T-cell (primary cell): Measurements from ENCODE around the gene SSMEM1. TPM values are rescaled to one million over a fixed set of nuclear protein-coding genes. Genes with fewer than 3 reads are reported as not detected.

Experiments used
- ATAC-seq, 4 experiments: fragments of 200-7000 bp in 3 of 4; fragments of 150-1000 bp in 1 of 4; cut with Tn5 transposase; replicated peaks in 1 of 4; 1 replicate in 3 of 4; 2 replicates in 1 of 4; pipeline ENCODE4 v1.10.0; 2021; ENCODE audit warnings: moderate library complexity in 3 of 4, mild to moderate bottlenecking in 2 of 4, moderate number of reproducible peaks in 1 of 4
- CTCF ChIA-PET, 2 donors: fragments of 300-600 bp; sonication (Branson Sonifier 250); formaldehyde crosslinking; loops; one replicate each; lab custom pipeline; 2022; ENCODE audit warnings: antibody characterized with exemption in 2 of 2; lab: Charles Lee
- POLR2A ChIA-PET, 2 donors: fragments of 300-600 bp; sonication (Branson Sonifier 250); formaldehyde crosslinking; loops; one replicate each; lab custom pipeline; 2022; ENCODE audit warnings: antibody characterized with exemption in 2 of 2; lab: Charles Lee
- DNase-seq, 35 experiments: peaks; one replicate each; pipeline versions ENCODE4 v3.0.0 to v3.0.0-alpha.2; 2013 to 2023
- H3K27ac ChIP-seq: one replicate; pipeline ENCODE4 v1.5.1; 2013; ENCODE audit warnings: low read length
- H3K27me3 ChIP-seq, 2 experiments: replicated peaks in 1 of 2; 1 replicate in 1 of 2; 2 replicates in 1 of 2; pipeline versions ENCODE4 v1.6.1 to v1.7.0; 2013; ENCODE audit warnings: low read length in 1 of 2, mixed read lengths in 1 of 2; ENCODE audit not compliant: control insufficient read depth in 2 of 2, insufficient read depth in 2 of 2; ENCODE audit errors: extremely low read depth in 1 of 2
- H3K36me3 ChIP-seq, 2 donors: 1 replicate in 1 of 2; 2 replicates in 1 of 2; pipeline versions ENCODE4 v1.6.1 to v1.7.0; 2013; ENCODE audit warnings: low read length in 1 of 2; ENCODE audit not compliant: control insufficient read depth in 2 of 2, insufficient read depth in 1 of 2; ENCODE audit errors: extremely low read depth in 1 of 2
- H3K4me1 ChIP-seq, 2 experiments: 1 replicate in 1 of 2; 2 replicates in 1 of 2; pipeline versions ENCODE4 v1.6.1 to v1.7.0; 2013; ENCODE audit warnings: low read length in 2 of 2, mixed read lengths in 1 of 2; ENCODE audit not compliant: insufficient read depth in 2 of 2, control insufficient read depth in 1 of 2; ENCODE audit errors: extremely low read depth in 1 of 2
- H3K4me3 ChIP-seq, 2 donors: 1 replicate in 1 of 2; 2 replicates in 1 of 2; pipeline versions ENCODE4 v1.5.1 to v1.7.0; 2013; ENCODE audit warnings: mild to moderate bottlenecking in 2 of 2, low read length in 1 of 2, moderate library complexity in 1 of 2; ENCODE audit not compliant: control insufficient read depth in 1 of 2; ENCODE audit errors: extremely low read depth in 1 of 2
- H3K9me3 ChIP-seq: 2 replicates; pipeline ENCODE4 v1.7.0; 2013
- H3K27ac Mint-ChIP-seq, 2 donors: one replicate each; pipeline ENCODE4 v1.8.0; 2020 to 2021; ENCODE audit warnings: mild to moderate bottlenecking in 2 of 2, mixed read lengths in 2 of 2
- H3K27me3 Mint-ChIP-seq, 2 donors: one replicate each; pipeline ENCODE4 v1.8.0; 2021 to 2022; ENCODE audit warnings: mixed read lengths in 2 of 2
- H3K36me3 Mint-ChIP-seq: one replicate; pipeline ENCODE4 v1.8.0; 2021; ENCODE audit warnings: mixed read lengths
- H3K4me1 Mint-ChIP-seq, 3 donors: one replicate each; pipeline ENCODE4 v1.8.0; 2020 to 2022; ENCODE audit warnings: mixed read lengths in 3 of 3, mild to moderate bottlenecking in 1 of 3
- H3K4me3 Mint-ChIP-seq, 3 donors: one replicate each; pipeline ENCODE4 v1.8.0; 2020 to 2022; ENCODE audit warnings: mild to moderate bottlenecking in 3 of 3, mixed read lengths in 3 of 3, moderate library complexity in 3 of 3
- H3K9me3 Mint-ChIP-seq, 3 donors: one replicate each; pipeline ENCODE4 v1.8.0; 2020 to 2022; ENCODE audit warnings: mixed read lengths in 3 of 3
- WGBS: methylation state at CpG from one replicate; pipeline ENCODE4 v1.1.5; 2013; ENCODE audit warnings: missing lambda C conversion rate; ENCODE audit not compliant: insufficient coverage; 5-methylcytosine and 5-hydroxymethylcytosine counted together
- total RNA-seq, 35 experiments: library from RNA in 6 of 35; stranded (reverse) in 6 of 35; fragments of 120-200 nt in 1 of 35; gene quantifications; one replicate each; pipeline versions ENCODE4 v1.2.1 to v1.2.4 and lab custom pipeline; 2013 to 2026

SSMEM1 gene, protein sequence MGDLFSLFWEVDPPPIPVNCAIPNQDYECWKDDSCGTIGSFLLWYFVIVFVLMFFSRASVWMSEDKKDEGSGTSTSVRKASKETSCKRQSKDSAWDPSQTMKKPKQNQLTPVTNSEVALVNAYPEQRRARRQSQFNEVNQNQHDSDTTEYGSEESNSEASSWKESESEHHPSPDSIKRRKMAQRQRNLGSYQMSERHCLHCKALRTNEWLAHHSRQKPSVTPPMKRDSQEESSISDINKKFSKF
- total RNA-seq (not detected), total RNA-seq (lab: John Stamatoyannopoulos, UW) (0 to 0.08 (median 0) reads per million in 29 experiments)
- total RNA-seq (2013), result not detected

DNA sequence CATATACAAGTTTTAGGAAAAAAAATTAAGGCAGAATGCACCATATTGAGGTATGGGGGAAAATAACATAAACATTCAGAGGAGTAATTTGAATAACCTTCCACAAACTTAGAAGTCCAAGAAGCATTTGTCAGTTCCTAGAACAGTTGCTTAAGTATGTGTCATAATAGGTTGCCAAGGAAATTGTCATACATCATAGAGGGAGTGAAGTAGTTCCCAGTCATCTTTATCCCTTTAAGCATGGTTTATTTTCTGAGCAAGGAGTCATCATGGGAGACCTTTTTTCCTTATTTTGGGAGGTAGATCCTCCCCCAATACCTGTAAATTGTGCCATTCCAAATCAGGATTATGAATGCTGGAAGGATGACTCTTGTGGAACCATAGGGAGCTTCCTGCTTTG lies at the start of gene SSMEM1:
TSS of gene SSMEM1 (plus strand) at position 219 of the 400 bp plus-strand sequence. CDS start at position 270, 51 bp downstream.
- no peaks in the 10 kb centered on the region for H3K27me3 ChIP-seq
- peaks cover 5% of the 10 kb centered on the region for H3K36me3 Mint-ChIP-seq
- peaks cover 0 to 15% of the 10 kb centered on the region in 2 experiments for H3K4me1 ChIP-seq
- no peaks in the 10 kb centered on the region for H3K9me3 ChIP-seq
- H3K9me3 Mint-ChIP-seq, result no peaks in the 10 kb centered on the region
- ATAC-seq, result no peak
- CTCF ChIA-PET, result no interaction called here
- POLR2A ChIA-PET, result no interaction called here
- no peak within 1 kb of the TSS for H3K4me3 ChIP-seq
- DNase-seq, result no peak
- peaks cover 17 to 24% (median 23%) of the 10 kb centered on the region in 3 donors for H3K4me1 Mint-ChIP-seq
- H3K4me3 Mint-ChIP-seq, result no peak within 1 kb of the TSS
- no peak within 1 kb of the TSS for H3K27ac ChIP-seq
- H3K27ac Mint-ChIP-seq, result no peak within 1 kb of the TSS
- H3K36me3 ChIP-seq, result peaks cover 0 to 10% of the 10 kb centered on the region in 2 donors
- peaks cover 6 to 11% of the 10 kb centered on the region in 2 donors for H3K27me3 Mint-ChIP-seq

DNA sequence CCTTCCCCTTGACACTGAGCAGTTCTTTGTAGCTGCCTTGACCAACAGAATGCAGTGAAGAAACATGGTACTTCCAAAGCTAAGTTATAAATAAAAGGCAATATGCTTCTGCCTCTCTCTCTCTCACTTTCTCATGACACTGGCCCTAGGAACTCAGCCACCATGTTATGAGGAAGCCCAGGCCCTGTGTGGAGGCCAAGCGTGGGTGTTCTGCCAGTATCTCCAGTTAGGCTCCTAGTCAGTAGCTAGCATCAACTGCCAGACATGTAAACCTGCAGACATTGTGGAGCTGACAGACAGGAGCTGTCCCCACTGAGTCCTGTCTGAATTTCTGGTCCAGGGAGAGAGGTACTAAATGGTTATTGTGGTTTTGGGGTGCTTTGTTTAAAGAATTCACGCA lies 47.6 kb upstream of the SSMEM1 start:
- Mint-ChIP-seq H3K9me3 (peaks cover 4 to 9% (median 5%) of the 10 kb centered on the region in 3 donors), H3K4me1 (peaks cover 0 to 5% (median 0%) of the 10 kb centered on the region in 3 donors), H3K27me3 (peaks cover 3 to 4% of the 10 kb centered on the region in 2 donors), H3K36me3 (peaks cover 53% of the 10 kb centered on the region), H3K27ac (no peak overlapping the region), H3K4me3 (no peak overlapping the region)
- CTCF ChIA-PET, result interaction anchor here (0.6 to 1.1 kb wide), 2 partner anchors 13 to 75 kb away, joined by 3 to 7 read pairs; no protein-coding TSS in a partner anchor
- H3K9me3 ChIP-seq, result no peaks in the 10 kb centered on the region
- DNase-seq (no peak), ATAC-seq (no peak)
- POLR2A ChIA-PET, result no interaction called here
- H3K4me1 ChIP-seq, result no peaks in the 10 kb centered on the region
- H3K27me3 ChIP-seq, result peaks cover 0 to 11% of the 10 kb centered on the region in 2 experiments
- H3K4me3 ChIP-seq, result no peak overlapping the region
- H3K27ac ChIP-seq, result no peak overlapping the region
- 100% methylated on average over 2 of the region's 2 CpGs for WGBS
- peaks cover 9 to 25% of the 10 kb centered on the region in 2 donors for H3K36me3 ChIP-seq

DNA sequence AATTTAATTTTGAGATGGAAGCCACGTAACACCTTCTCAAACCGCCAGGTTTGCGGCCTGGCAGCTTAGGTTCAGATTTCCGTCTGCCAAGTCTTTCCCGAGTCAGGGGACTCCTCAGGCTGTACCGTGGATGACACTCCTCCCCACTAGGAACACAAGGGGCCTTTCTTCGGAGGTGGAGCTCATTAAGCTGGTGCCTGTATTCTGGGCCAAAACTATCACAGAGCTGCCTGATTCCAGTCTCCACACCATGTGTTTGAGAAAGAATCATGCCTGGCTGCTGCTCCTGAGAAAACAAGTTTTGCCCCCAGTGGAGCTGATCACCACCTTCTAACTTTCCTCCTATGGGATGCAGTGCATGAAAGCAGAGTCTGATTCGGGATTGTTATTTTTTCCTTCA lies 47.2 kb upstream of the SSMEM1 start:
- ChIA-PET CTCF (interaction anchor here (0.6 to 1.1 kb wide), 2 partner anchors 13 to 76 kb away, joined by 3 to 7 read pairs; no protein-coding TSS in a partner anchor), POLR2A (no interaction called here)
- ATAC-seq (no peak), DNase-seq (no peak)
- Mint-ChIP-seq H3K9me3 (peaks cover 4 to 9% (median 5%) of the 10 kb centered on the region in 3 donors), H3K4me1 (peaks cover 0 to 5% (median 0%) of the 10 kb centered on the region in 3 donors), H3K27ac (no peak overlapping the region), H3K36me3 (peaks cover 56% of the 10 kb centered on the region), H3K27me3 (peaks cover 2 to 3% of the 10 kb centered on the region in 2 donors), H3K4me3 (no peak overlapping the region)
- H3K27ac ChIP-seq, result no peak overlapping the region
- no peak overlapping the region for H3K4me3 ChIP-seq
- H3K27me3 ChIP-seq, result peaks cover 0 to 7% of the 10 kb centered on the region in 2 experiments
- no peaks in the 10 kb centered on the region for H3K4me1 ChIP-seq
- no peaks in the 10 kb centered on the region for H3K9me3 ChIP-seq
- peaks cover 9 to 30% of the 10 kb centered on the region in 2 donors for H3K36me3 ChIP-seq
- 92% methylated on average over 6 of the region's 8 CpGs for WGBS

DNA sequence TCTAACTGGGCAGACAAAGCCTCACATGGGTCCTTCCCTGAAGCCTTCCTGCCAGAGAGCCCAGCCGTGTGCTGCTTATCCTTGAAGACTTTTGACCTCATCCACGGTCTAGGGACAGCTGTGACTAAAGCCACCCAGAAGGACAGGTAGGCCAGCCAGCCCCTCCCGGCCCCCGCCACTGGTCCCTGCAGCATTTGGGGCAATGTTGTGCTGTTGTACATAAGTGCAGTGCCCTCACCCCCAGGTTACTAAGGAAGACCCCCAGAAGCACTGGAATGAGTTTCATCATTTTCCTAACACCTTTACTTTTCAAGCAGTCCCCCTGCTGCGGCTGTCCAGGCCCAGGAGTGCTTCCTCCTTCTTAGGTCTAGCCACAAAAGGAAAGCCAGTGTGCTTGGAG lies 45.5 kb upstream of the SSMEM1 start:
- ATAC-seq (no peak), DNase-seq (peak in 1 of 35 experiments; percentile 7)
- Histone ChIP-seq H3K27ac (no peak overlapping the region), H3K9me3 (no peaks in the 10 kb centered on the region), H3K4me1 (no peaks in the 10 kb centered on the region), H3K4me3 (no peak overlapping the region), H3K27me3 (no peaks in the 10 kb centered on the region), H3K36me3 (peaks cover 9 to 35% of the 10 kb centered on the region in 2 donors)
- H3K4me3 Mint-ChIP-seq, result no peak overlapping the region
- peaks cover 3 to 9% (median 4%) of the 10 kb centered on the region in 3 donors for H3K9me3 Mint-ChIP-seq
- ChIA-PET CTCF (no interaction called here), POLR2A (no interaction called here)
- no peak overlapping the region for H3K27ac Mint-ChIP-seq
- peaks cover 62% of the 10 kb centered on the region for H3K36me3 Mint-ChIP-seq
- peaks cover 0 to 5% (median 0%) of the 10 kb centered on the region in 3 donors for H3K4me1 Mint-ChIP-seq
- H3K27me3 Mint-ChIP-seq, result no peaks in the 10 kb centered on the region
- 93% methylated on average over 2 of the region's 5 CpGs for WGBS

DNA sequence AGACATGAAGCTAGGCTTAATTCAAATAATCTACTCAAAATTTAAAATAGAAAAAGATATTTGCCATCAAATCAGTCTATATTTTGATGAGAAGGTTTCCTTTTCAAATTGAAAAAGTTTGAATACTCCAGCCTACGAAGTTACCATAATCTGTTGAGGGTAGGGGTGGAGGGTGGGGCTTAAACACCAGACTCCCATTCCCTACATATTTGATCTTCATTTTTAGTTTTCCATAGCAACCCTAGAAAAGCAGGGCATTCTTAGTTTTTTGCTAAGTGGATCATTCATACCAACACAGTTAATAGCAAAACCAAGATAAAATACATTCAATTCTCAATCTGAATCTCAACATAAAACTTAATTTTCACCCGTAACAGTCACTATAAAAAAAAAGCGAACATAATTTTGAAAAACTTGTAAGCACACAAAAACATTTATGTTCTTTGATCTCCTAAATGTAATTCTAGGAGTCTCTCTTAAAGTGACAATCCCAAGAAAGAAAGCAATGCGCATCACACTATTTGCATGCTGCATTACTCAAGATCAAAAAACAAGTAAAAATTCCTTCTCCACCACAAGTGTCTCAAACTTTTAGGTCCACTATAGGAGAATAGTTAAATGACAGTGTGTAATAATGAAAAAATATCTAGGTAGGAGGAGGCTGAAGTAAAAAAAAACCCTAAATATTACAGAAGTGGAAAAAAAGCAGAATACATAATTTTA lies 33.3 kb upstream of the SSMEM1 start:
- ChIA-PET CTCF (interaction anchor here in 1 of 2 donors (0.6 kb wide), 1 partner anchor 197 kb away, joined by 3 read pairs; no protein-coding TSS in a partner anchor), POLR2A (interaction anchor here in 1 of 2 donors (1.0 kb wide), 1 partner anchor 10 kb away, joined by 4 read pairs; no protein-coding TSS in a partner anchor)
- Mint-ChIP-seq H3K9me3 (no peaks in the 10 kb centered on the region), H3K4me3 (no peak overlapping the region), H3K27ac (no peak overlapping the region), H3K27me3 (no peaks in the 10 kb centered on the region), H3K36me3 (peaks cover 48% of the 10 kb centered on the region), H3K4me1 (no peaks in the 10 kb centered on the region)
- WGBS, result no CpG with 5 or more reads among the region's 4 CpGs
- Histone ChIP-seq H3K36me3 (peaks cover 8 to 52% of the 10 kb centered on the region in 2 donors), H3K4me3 (no peak overlapping the region), H3K4me1 (no peaks in the 10 kb centered on the region), H3K27ac (no peak overlapping the region), H3K9me3 (no peaks in the 10 kb centered on the region), H3K27me3 (no peaks in the 10 kb centered on the region)
- ATAC-seq (no peak), DNase-seq (no peak)

DNA sequence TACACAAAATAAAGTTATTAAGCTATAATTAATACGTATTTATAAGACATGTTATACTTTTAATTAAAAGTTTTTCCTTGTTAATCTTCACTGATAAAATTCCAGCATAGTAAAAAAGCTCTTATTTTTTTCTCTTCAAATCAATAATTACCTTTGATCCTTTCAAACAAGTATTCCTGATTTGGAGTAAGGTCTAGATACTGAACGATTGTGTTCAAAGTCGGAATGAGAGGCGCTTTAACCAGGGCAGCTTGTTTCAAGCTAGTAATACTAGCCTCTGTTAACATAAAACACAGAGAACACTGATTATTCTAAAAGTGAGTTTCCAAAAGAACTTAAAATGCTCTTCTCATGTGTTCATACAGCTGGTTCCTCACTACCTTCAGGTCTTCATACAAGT lies 29.4 kb upstream of the SSMEM1 start:
- Mint-ChIP-seq H3K9me3 (no peaks in the 10 kb centered on the region), H3K27ac (no peak overlapping the region), H3K4me3 (no peak overlapping the region), H3K27me3 (no peaks in the 10 kb centered on the region), H3K4me1 (no peaks in the 10 kb centered on the region), H3K36me3 (peaks cover 53% of the 10 kb centered on the region)
- Histone ChIP-seq H3K27ac (no peak overlapping the region), H3K4me3 (no peak overlapping the region), H3K4me1 (no peaks in the 10 kb centered on the region), H3K27me3 (no peaks in the 10 kb centered on the region), H3K9me3 (no peaks in the 10 kb centered on the region), H3K36me3 (peaks cover 4 to 59% of the 10 kb centered on the region in 2 donors)
- 100% methylated on average over 1 of the region's 4 CpGs for WGBS
- DNase-seq (no peak), ATAC-seq (no peak)
- POLR2A ChIA-PET, result no interaction called here
- CTCF ChIA-PET, result interaction anchor here (0.6 to 1.1 kb wide), 3 partner anchors 9 to 176 kb away, joined by 3 read pairs; no protein-coding TSS in a partner anchor
